Measurements from ENCODE around the gene KCNC3. TPM values are rescaled to one million over a fixed set of nuclear protein-coding genes. Genes with fewer than 3 reads are reported as not detected.

KCNC3 gene
- 0.51 TPM in 2 replicates for total RNA-seq

- DNase-seq: peak; percentile 99
Observed at GRCh38 chr19:50329146-50329925, at the start of gene KCNC3. Gene KCNC3, minus strand, starts transcription at chr19:50329377. Its CDS starts 295 bp downstream, at chr19:50329082.

GRCh38 chr19:50378863-50379236, 49.7 kb upstream of the KCNC3 start:
- DNase-seq: no peak

DNA sequence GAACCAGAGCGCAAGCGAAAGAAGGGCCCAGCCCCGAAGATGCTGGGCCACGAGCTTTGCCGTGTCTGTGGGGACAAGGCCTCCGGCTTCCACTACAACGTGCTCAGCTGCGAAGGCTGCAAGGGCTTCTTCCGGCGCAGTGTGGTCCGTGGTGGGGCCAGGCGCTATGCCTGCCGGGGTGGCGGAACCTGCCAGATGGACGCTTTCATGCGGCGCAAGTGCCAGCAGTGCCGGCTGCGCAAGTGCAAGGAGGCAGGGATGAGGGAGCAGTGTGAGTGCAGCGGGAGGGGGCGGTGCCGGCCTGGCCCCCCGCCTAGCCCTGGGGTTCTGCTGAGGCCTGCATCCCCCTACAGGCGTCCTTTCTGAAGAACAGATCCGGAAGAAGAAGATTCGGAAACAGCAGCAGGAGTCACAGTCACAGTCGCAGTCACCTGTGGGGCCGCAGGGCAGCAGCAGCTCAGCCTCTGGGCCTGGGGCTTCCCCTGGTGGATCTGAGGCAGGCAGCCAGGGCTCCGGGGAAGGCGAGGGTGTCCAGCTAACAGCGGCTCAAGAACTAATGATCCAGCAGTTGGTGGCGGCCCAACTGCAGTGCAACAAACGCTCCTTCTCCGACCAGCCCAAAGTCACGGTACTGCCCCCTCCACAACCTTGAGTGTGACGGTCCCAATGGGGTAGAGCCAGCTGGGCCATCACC, 49.1 kb upstream of the KCNC3 start:
- no peak for DNase-seq

DNA sequence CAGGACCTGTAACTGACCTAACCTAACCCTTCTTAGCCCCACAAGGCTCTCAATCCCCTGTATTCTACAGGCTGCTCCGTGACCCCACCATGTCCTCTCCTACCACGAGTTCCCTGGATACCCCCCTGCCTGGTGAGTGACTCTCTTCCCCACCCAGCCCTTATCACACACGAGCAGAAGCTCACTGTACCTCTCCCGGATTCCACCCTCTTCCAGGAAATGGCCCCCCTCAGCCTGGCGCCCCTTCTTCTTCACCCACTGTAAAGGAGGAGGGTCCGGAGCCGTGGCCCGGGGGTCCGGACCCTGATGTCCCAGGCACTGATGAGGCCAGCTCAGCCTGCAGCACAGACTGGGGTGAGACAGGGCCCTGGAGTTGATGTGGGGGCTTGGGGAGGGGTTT, 48.3 kb upstream of the KCNC3 start:
- DNase-seq: no peak

GRCh38 chr19:50377051-50377461, 47.9 kb upstream of the KCNC3 start:
- peak; percentile 25 for DNase-seq

GRCh38 chr19:50376166-50377050, 47.2 kb upstream of the KCNC3 start, which contains the start of gene NR1H2:
Gene NR1H2, plus strand, starts transcription at chr19:50376457. Its CDS starts 1,149 bp downstream, at chr19:50377606.
- DNase-seq: peak; percentile 98

DNA sequence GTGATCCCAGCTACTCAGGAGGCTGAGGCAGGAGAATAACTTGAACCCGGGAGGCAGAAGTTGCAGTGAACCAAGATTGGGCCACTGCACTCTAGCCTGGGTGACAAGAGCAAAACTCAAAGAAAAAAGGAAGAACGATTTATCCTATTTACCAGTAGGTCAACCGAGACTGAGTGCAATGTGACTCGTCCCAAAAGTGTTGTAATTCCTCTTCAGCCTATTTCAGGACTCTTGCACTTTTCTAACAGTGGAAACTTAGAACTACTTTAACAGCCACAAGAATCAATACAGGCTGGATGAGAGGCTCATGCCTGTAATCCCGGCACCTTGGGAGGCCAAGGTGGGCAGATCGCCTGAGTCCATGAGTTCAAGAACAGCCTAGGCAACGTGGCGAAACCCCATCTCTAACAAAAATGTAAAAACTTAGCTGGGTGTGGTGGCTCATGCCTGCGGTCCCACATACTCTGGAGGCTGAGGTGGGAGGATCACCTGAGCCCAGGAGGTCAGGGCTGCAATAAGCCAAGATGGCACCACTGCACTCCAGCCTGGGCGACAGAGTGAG, 42.8 kb upstream of the KCNC3 start:
- no peak for DNase-seq

- peak; percentile 91 for DNase-seq
Observed at GRCh38 chr19:50368649-50369570, 39.7 kb upstream of the KCNC3 start.

GRCh38 chr19:50365434-50366306, 36.5 kb upstream of the KCNC3 start, which contains the start of gene NAPSA:
Gene NAPSA, minus strand, starts transcription at chr19:50365639. Its CDS starts 18 bp downstream, at chr19:50365621.
- no peak for DNase-seq

DNA sequence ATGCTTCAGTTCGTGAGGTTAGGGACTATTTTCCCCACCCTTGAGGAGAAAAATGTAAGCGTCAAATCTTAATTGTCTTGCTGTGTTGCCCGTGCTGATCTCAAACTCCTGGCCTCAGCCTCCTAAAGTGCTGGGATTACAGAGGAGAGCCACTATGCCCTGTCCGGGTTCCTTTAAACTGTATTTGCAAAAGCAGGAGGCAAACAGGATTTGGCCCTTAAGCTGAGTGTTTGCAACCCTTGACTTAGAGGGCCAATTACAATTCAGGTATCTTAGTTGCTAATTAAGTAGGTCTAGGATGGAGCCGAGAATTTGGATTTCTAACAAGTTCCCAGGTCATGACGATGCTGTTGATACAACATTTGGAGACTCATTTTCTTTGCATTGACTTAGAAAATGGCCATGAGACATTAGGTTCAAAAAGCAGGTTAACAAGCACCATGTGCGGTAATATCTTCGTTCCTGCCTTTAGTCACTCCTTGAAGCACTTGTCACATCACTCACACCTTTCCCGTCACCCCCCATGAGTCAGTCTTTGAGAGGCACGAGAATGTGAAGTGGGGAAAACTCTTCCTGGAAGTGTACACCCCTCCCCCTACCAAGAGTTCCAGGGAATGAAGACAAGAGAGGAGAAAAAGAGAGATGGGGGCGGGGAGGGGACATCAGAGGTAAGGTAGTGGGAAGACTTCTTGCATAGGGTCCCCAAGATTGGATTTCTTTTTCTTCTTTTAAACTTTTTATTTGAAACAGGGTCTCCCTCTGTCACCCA, 33.7 kb upstream of the KCNC3 start:
- no peak for DNase-seq

DNA sequence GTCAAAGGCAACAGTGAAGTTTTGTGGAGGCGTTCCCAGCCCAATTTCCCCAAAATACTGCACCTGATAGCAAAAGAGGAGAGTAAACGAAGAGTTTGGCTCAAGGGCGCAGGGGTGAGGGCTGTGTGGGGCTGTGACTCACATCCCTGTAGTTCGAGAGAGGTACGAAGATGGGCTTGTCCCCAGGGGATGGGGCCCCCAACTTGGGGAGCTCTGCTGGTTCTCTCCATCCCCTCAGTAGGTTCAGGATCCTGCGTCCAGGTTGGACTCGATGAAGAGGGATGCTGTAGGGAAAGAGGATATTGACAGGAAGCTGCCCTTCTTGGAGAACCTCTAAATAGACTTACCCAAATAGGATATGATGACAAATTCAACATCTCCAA, 32.8 kb upstream of the KCNC3 start:
- no peak for DNase-seq

DNA sequence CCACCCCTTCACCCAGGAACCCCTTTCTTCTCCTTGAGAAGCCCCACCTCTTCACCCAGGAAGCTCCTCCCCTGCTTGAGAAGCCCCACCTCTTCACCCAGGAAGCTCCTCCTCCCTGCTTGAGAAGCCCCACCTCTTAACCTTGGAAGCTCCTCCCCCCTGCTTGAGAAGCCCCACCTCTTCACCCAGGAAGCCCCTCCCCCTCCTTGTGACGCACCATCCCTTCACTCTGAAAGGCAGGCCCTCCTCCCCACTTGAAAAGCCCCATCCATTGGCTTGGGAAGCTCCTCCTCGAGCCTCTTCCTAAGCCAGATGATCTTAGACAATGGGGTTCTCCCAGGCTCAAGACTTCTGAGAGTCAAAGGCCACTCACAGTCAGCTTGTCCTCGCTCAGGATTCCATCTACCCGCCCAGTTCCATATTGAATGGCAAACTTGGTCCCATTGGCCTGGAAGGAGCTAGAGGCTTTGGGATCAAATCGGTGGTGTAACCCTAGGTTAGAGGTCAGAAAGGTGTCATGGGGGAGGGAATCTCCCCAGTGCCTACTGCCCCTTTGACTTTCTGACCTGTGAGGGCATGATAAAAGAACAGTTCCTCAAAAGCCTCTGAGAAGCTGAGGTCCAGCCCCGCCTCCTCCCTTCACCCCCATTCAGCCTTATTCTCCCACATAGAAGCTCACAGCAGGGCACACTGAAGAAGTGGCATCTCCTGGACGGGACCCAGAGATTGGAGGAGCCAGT, 32.3 kb upstream of the KCNC3 start:
- DNase-seq: no peak

DNA sequence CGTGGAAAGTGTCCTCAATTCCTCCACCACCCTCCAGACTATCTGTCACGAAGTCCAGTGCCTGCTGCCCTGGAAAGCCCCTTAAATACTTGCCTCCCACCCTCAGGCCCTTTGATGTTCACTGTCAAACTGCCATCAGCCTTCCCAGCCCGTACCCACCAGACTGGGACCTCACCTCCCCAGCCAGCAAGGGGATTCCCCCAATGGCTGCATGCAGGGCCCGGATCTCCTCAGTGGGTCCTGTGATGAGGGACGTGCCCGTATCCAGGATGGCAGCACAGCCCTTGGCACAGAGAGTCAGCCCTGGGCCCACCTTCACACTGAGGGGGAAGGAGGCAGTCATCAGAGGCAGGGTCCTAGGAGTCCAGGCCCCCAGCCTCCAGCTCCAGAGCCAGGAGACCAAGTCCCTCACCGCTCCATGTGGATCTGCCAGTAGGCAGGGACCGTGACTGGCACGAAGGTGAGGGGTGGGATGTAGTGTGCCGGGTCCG, 30.2 kb upstream of the KCNC3 start:
- DNase-seq: no peak

DNA sequence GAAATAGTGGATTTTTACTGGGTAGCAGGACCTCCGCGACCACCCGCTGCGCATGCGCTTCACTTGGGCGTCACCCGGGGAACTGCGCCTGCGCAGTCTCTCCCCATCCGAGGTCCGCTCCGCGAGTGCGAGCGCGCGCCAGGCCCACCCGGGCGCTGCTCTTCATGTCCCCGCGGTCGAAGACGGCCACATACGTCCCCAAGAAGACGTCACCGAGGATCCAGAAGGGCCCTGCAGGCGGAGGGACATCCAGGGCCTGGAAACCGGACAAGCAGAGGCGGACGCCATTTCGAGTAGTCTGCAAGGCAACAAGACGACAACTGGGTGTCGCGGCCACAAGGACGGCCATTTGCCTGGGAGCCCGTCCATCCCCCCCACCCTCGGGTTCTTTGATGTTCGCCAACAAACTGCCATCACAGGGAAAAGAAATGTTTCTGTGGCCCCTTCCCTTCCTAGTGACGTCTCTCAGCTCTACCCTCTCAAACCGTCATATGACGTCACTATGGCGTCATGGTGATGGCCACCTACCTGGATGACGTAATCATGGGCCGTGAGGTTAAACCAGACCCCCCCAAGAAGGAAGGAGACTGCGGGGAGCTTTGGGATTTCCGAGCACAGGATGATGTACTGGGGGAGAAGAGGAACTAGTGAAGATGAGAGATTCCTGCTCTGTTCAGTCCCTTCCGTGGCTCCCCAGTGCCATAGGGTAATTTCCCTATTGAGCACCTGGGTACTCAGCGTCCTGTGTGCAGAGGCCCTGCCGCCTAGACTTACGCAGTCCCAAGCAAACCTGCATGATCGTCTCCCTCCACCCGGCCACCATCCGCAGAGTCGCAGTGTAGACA, 29.5 kb upstream of the KCNC3 start:
- peak; percentile 74 for DNase-seq

- peak; percentile 78 for DNase-seq
Observed at GRCh38 chr19:50357178-50358100, 28.3 kb upstream of the KCNC3 start.

GRCh38 chr19:50356691-50357177, 27.6 kb upstream of the KCNC3 start:
- no peak for DNase-seq
